ENCODE results near the gene CEP95. TPM values are rescaled to one million over a fixed set of nuclear protein-coding genes. Genes with fewer than 3 reads are reported as not detected.

CEP95 gene
- total RNA-seq, 1 donor from 2014 or later, result 6.9 TPM

DNA sequence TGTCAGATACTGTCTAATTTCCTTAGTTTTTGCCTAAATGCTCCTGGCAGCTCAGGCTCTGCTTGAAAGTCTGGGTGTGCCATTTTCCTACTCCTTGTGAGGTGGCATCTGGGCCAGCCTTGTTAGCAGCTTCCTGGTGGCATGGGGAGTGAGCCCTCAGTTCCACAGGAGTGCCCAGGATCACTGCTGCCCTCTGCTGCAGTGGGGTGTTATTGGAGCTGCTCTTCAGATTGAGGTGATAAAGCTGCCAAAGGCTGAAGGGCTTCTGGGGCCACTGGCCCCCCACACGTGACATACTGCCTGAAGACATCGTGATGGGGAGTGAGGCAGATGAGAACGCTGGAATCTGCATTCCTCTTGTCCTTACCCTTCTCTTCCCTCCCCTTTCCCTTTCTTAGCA lies 27.4 kb downstream of the CEP95 start:
- TF ChIP-seq, protein P1, sequence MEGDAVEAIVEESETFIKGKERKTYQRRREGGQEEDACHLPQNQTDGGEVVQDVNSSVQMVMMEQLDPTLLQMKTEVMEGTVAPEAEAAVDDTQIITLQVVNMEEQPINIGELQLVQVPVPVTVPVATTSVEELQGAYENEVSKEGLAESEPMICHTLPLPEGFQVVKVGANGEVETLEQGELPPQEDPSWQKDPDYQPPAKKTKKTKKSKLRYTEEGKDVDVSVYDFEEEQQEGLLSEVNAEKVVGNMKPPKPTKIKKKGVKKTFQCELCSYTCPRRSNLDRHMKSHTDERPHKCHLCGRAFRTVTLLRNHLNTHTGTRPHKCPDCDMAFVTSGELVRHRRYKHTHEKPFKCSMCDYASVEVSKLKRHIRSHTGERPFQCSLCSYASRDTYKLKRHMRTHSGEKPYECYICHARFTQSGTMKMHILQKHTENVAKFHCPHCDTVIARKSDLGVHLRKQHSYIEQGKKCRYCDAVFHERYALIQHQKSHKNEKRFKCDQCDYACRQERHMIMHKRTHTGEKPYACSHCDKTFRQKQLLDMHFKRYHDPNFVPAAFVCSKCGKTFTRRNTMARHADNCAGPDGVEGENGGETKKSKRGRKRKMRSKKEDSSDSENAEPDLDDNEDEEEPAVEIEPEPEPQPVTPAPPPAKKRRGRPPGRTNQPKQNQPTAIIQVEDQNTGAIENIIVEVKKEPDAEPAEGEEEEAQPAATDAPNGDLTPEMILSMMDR (IDR thresholded peaks at IDR 0.05), result no peak
- no peaks in the 10 kb centered on the region for H3K4me1 ChIP-seq
- H3K9me3 ChIP-seq, result no peaks in the 10 kb centered on the region
- DNase-seq (ENCODE audit: low spot score in 2 of 2), result no peak
- intact Hi-C loops (cut with DNase I), result no loop called here
- H3K4me3 ChIP-seq, result no peak overlapping the region
- peaks cover 77 to 88% of the 10 kb centered on the region in 2 donors for H3K36me3 ChIP-seq
- H3K27me3 ChIP-seq, result no peaks in the 10 kb centered on the region
- no peak overlapping the region for H3K27ac ChIP-seq

DNA sequence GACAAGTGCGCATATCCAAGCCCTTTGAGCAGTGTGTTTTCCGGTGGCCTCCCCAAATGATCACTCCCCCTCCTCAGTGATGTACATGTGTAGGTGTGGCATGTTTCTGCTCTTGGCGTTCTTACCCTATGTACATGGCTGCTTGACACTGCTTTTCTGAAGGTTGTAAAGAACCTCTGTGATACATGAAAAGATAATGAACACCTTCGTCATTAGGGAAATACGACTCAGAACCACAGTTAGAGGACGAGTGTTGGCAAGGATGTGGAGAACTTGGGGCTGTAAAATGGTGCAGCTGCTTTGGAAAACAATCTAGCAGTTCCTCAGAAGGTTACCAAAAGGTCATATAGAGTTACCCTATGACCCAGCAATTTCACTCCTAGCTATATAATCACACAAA lies 28.6 kb downstream of the CEP95 start:
- Histone ChIP-seq H3K4me3 (no peak overlapping the region), H3K36me3 (peaks cover 70 to 85% of the 10 kb centered on the region in 2 donors), H3K4me1 (no peaks in the 10 kb centered on the region), H3K27me3 (no peaks in the 10 kb centered on the region), H3K27ac (no peak overlapping the region), H3K9me3 (no peaks in the 10 kb centered on the region)
- TF ChIP-seq, protein P1 (IDR thresholded peaks at IDR 0.05), result no peak
- DNase-seq (ENCODE audit: low spot score in 2 of 2), result no peak
- intact Hi-C loops (cut with DNase I), result no loop called here

DNA sequence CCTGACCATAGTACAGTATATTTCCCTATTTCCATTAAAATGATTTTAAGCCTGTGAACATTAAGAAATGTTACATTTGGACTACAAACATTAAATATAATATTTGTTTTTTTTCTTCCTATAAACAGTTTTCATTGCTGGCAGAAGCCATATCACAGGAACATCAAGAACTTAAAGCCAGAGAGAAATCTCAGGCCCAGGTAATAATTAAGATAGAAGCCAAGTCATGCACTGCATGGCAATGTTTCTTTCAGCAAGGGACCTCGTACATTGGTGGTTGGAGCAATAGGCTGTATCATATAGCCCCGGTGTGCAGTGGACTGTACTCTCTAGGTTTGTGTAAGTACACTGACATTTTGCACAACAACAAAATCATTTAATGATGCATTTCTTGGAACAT lies 30.1 kb downstream of the CEP95 start:
- H3K27ac ChIP-seq, result no peak overlapping the region
- no peaks in the 10 kb centered on the region for H3K27me3 ChIP-seq
- DNase-seq (ENCODE audit: low spot score in 2 of 2), result no peak
- TF ChIP-seq, protein P1 (IDR thresholded peaks at IDR 0.05), result no peak
- intact Hi-C loops (cut with DNase I), result no loop called here
- no peak overlapping the region for H3K4me3 ChIP-seq
- peaks cover 63 to 78% of the 10 kb centered on the region in 2 donors for H3K36me3 ChIP-seq
- H3K4me1 ChIP-seq, result no peaks in the 10 kb centered on the region
- H3K9me3 ChIP-seq, result no peaks in the 10 kb centered on the region

DNA sequence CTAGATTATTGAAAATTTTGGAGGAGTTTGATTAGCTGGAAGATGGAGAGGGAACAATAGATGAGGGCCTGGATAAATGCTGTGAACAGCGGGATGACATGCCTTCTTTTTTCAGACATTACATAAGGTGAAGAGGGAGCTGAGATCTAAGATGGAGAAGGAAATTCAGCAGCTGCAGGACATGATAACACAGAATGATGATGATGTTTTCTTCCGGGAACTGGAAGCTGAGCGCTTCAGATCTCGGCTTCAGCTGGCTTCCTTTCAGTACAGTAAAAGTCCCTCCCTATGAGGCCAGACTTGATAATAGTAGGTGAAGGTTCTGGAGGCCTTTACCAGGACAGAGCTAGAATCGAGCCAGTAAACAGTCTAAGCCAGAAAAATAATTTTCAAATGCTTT lies 30.7 kb downstream of the CEP95 start:
- Histone ChIP-seq H3K27me3 (no peaks in the 10 kb centered on the region), H3K4me1 (no peaks in the 10 kb centered on the region), H3K27ac (no peak overlapping the region), H3K4me3 (no peak overlapping the region), H3K9me3 (no peaks in the 10 kb centered on the region), H3K36me3 (peaks cover 58 to 78% of the 10 kb centered on the region in 2 donors)
- TF ChIP-seq, protein P1 (IDR thresholded peaks at IDR 0.05), result no peak
- intact Hi-C loops (cut with DNase I), result no loop called here
- DNase-seq (ENCODE audit: low spot score in 2 of 2), result no peak

DNA sequence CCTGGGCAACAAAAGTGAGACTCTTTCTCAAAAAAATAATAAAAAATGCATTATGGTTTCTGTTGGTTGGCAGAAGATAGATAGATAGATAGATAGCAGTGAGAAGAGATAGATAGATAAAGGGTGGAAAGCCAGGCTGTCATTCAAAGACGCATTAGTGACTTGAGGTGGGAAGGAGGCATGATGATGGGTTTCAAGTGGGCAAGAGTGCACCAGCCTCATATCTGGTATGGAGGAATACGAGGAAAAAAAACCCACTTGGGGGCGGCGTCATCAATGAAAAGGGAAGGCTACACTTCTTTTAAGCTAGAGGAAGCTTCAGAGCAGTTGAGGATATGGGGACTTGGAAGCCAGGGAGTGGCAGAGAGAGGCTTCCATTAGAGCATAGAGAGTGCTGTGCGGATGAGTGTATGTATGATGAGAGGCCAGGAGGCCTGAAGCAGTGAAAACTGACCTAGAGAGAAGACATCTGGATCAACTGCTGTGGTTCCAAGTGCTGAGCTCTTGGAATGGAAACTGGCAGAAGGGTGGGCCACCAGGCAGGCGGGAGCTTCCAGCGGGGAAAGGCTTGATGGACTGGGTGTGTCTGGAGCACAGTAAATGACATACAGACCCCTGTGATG lies 31.8 kb downstream of the CEP95 start:
- no peaks in the 10 kb centered on the region for H3K4me1 ChIP-seq
- no peak for DNase-seq (ENCODE audit: low spot score in 2 of 2)
- H3K4me3 ChIP-seq, result no peak overlapping the region
- H3K27me3 ChIP-seq, result no peaks in the 10 kb centered on the region
- TF ChIP-seq, protein P1 (IDR thresholded peaks at IDR 0.05), result no peak
- intact Hi-C loops (cut with DNase I), result no loop called here
- H3K27ac ChIP-seq, result no peak overlapping the region
- peaks cover 48 to 71% of the 10 kb centered on the region in 2 donors for H3K36me3 ChIP-seq
- H3K9me3 ChIP-seq, result no peaks in the 10 kb centered on the region
